ENCODE data around the gene LRRC23. TPM values are rescaled to one million over a fixed set of nuclear protein-coding genes. Genes with fewer than 3 reads are reported as not detected.

LRRC23 gene
- total and polyA plus RNA-seq, 2 experiments from 2014 or later = 2.4 to 9.1 TPM

DNA sequence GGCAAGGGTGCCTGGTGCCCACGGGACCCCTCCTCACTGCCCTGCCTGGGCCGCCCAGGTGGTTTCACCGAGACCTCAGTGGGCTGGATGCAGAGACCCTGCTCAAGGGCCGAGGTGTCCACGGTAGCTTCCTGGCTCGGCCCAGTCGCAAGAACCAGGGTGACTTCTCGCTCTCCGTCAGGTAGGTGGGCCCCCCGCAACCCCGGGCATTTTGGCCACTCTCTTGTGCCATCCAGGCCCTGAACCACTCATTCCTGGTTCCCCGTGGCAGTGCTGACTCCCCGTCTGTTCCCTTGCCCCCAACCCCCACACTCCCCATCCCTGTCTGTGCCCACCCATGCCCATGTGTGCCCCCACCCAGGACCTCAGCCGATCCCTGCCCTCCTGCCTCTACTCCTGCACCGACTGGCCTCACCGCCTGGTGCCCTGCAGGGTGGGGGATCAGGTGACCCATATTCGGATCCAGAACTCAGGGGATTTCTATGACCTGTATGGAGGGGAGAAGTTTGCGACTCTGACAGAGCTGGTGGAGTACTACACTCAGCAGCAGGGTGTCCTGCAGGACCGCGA lies 47.0 kb downstream of the LRRC23 start:
- DNase-seq (ENCODE audit: low spot score) = no peak
- Mint-ChIP-seq H3K27me3 (ENCODE audit: insufficient read depth, low read depth, poor library complexity) (peaks cover 26% of the 10 kb centered on the region), H3K27ac (no peak overlapping the region), H3K4me3 (no peak overlapping the region), H3K36me3 (ENCODE audit: low read depth) (no peaks in the 10 kb centered on the region), H3K4me1 (peaks cover 35% of the 10 kb centered on the region), H3K9me3 (no peaks in the 10 kb centered on the region)
- no peak overlapping the region for H2AFZ ChIP-seq
- peaks cover 8% of the 10 kb centered on the region; the same call in 1 of the 2 replicates for H3F3A ChIP-seq (replicated peaks; ENCODE audit: low read depth)
- TF ChIP-seq EZH2phosphoT487 (IDR thresholded peaks at IDR 0.05; ENCODE audit: unreplicated experiment) (no peak), STAT1 (IDR thresholded peaks at IDR 0.05; ENCODE audit: unreplicated experiment) (no peak), POLR2AphosphoS5 (IDR thresholded peaks at IDR 0.05; ENCODE audit: low read depth) (no peak), EZH2 (IDR thresholded peaks at IDR 0.05; ENCODE audit: low read depth, unreplicated experiment) (no peak), NANOG (IDR thresholded peaks at IDR 0.05; ENCODE audit: borderline replicate concordance) (no peak)
- TF ChIP-seq, protein P1, sequence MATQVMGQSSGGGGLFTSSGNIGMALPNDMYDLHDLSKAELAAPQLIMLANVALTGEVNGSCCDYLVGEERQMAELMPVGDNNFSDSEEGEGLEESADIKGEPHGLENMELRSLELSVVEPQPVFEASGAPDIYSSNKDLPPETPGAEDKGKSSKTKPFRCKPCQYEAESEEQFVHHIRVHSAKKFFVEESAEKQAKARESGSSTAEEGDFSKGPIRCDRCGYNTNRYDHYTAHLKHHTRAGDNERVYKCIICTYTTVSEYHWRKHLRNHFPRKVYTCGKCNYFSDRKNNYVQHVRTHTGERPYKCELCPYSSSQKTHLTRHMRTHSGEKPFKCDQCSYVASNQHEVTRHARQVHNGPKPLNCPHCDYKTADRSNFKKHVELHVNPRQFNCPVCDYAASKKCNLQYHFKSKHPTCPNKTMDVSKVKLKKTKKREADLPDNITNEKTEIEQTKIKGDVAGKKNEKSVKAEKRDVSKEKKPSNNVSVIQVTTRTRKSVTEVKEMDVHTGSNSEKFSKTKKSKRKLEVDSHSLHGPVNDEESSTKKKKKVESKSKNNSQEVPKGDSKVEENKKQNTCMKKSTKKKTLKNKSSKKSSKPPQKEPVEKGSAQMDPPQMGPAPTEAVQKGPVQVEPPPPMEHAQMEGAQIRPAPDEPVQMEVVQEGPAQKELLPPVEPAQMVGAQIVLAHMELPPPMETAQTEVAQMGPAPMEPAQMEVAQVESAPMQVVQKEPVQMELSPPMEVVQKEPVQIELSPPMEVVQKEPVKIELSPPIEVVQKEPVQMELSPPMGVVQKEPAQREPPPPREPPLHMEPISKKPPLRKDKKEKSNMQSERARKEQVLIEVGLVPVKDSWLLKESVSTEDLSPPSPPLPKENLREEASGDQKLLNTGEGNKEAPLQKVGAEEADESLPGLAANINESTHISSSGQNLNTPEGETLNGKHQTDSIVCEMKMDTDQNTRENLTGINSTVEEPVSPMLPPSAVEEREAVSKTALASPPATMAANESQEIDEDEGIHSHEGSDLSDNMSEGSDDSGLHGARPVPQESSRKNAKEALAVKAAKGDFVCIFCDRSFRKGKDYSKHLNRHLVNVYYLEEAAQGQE (IDR thresholded peaks at IDR 0.05; ENCODE audit: unreplicated experiment) = no peak
- no peaks in the 10 kb centered on the region for H3K36me3 ChIP-seq (ENCODE audit: insufficient read depth)
- no peaks in the 10 kb centered on the region for H4K20me1 ChIP-seq (replicated peaks; ENCODE audit: insufficient read depth)
- H3K79me2 ChIP-seq (replicated peaks; ENCODE audit: insufficient read depth) = no peaks in the 10 kb centered on the region
- no peak overlapping the region for H3K4me2 ChIP-seq
- no peak overlapping the region for H3K27ac ChIP-seq (ENCODE audit: low read depth)
- no peaks in the 10 kb centered on the region for H3K27me3 ChIP-seq (ENCODE audit: insufficient read depth)
- no peak for ATAC-seq
- no peaks in the 10 kb centered on the region for H3K9me2 ChIP-seq (ENCODE audit: insufficient read depth)
- H3K4me3 ChIP-seq = no peak overlapping the region
- H3K4me1 ChIP-seq (ENCODE audit: insufficient read depth) = peaks cover 18% of the 10 kb centered on the region

DNA sequence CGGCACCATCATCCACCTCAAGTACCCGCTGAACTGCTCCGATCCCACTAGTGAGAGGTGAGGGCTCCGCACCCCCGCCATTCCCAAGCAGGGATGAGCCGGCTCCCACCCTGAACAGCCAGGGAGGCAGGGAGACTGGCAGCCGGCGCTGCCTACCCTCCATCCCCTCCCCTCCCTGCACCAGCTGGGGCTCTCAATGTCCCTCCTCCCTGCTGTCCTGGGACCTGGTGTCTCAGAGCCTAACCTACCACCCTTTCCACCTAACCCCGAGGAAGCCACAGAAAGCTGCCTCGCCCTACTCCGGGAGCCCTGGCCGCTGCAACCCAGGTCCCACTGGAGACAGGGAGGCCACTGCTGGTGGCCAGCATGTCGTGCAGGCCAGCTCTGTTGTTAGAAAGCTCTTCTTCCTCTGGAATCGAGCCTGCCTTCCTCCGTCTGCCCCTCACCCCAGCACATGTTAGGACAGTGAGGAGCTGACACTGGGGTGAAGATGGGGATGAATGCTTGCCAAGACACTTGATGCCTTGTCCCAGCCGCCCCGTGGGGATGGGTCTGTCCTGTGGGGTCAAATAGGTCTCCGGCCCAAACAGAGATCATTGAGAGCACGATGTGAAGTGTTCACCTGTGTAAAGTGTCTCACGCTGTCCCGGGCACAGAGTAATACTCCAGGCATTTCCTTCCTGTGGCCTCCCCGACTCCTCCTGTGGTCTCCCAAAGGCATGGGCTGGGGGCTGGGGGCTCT lies 47.7 kb downstream of the LRRC23 start:
- Histone ChIP-seq H3K79me2 (replicated peaks; ENCODE audit: insufficient read depth) (no peaks in the 10 kb centered on the region), H3K27me3 (ENCODE audit: insufficient read depth) (no peaks in the 10 kb centered on the region), H3K4me3 (no peak overlapping the region), H3K36me3 (ENCODE audit: insufficient read depth) (no peaks in the 10 kb centered on the region), H3K4me2 (no peak overlapping the region), H3K4me1 (ENCODE audit: insufficient read depth) (peaks cover 13% of the 10 kb centered on the region), H4K20me1 (replicated peaks; ENCODE audit: insufficient read depth) (no peaks in the 10 kb centered on the region), H2AFZ (no peak overlapping the region), H3K9me2 (ENCODE audit: insufficient read depth) (no peaks in the 10 kb centered on the region), H3K27ac (ENCODE audit: low read depth) (no peak overlapping the region), H3F3A (replicated peaks; ENCODE audit: low read depth) (peaks cover 4% of the 10 kb centered on the region; the same call in 1 of the 2 replicates)
- peaks cover 22% of the 10 kb centered on the region for H3K27me3 Mint-ChIP-seq (ENCODE audit: insufficient read depth, low read depth, poor library complexity)
- ATAC-seq = no peak
- no peaks in the 10 kb centered on the region for H3K9me3 Mint-ChIP-seq
- DNase-seq (ENCODE audit: low spot score) = no peak
- H3K27ac Mint-ChIP-seq = peak overlapping the region; percentile 56; the same call in 1 of the 2 replicates
- no peak overlapping the region for H3K4me3 Mint-ChIP-seq
- H3K36me3 Mint-ChIP-seq (ENCODE audit: low read depth) = no peaks in the 10 kb centered on the region
- H3K4me1 Mint-ChIP-seq = peaks cover 30% of the 10 kb centered on the region
- TF ChIP-seq, protein P1 (IDR thresholded peaks at IDR 0.05; ENCODE audit: unreplicated experiment) = no peak
- TF ChIP-seq EZH2phosphoT487 (IDR thresholded peaks at IDR 0.05; ENCODE audit: unreplicated experiment) (no peak), STAT1 (IDR thresholded peaks at IDR 0.05; ENCODE audit: unreplicated experiment) (no peak), ETS1 (IDR thresholded peaks at IDR 0.05) (no peak)

Measured in GM23338 (cell line).